Measurements from ENCODE around the gene DHRSX.
"Not testable (repeated sequence)": the region's sequence is repeated elsewhere in the genome, so short reads cannot be mapped to it uniquely, and the experiment has no call there.

The DHRSX gene

DNA sequence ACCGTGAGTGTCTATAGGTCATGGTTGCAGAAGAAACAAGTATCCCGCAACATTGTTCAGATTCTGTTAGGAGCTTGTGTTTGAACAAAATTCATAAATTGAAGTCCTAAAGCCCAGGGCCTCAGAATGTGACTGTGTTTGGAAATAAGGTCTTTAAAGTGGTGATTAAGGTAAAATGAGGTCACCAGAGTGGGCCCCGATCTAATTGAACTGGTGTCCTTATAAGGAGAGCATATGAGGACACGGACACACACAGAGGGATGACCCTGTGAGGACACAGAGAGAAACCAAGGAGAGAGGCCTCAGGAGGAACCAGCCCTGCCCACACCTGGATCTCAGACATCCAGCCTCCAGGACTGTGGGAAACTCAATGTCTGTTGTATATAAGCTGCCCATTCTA, 76.9 kb downstream of the DHRSX start:
- DNase-seq = no peak

DNA sequence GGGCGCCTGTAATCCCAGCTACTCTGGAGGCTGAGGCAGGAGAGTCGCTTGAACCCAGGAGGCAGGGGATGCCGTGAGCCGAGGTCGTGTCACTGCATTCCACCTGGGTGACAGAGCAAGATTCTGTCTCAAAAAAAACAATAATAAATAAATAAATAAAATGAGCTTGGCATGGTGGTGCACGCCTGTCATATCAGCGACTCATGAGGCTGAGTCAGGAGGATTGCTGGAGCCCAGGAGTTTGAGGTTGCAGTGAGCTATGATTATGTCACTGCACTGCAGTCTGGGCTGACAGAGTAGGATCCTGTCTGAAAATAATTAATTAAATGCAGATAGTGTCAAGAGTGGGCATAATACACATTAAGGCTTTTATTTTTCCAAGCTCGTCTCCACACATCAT, 77.5 kb downstream of the DHRSX start:
- no peak for DNase-seq

DNA sequence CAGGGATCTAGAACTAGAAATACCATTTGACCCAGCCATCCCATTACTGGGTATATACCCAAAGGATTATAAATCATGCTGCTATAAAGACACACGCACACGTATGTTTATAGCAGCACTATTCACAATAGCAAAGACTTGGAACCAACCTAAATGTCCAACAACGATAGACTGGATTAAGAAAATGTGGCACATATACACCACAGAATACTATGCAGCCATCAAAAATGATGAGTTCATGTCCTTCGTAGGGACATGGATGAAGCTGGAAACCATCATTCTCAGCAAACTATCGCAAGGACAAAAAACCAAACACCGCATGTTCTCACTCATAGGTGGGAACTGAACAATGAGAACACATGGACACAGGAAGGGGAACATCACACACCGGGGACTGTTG, 81.4 kb downstream of the DHRSX start:
- DNase-seq = not testable (repeated sequence)

DNA sequence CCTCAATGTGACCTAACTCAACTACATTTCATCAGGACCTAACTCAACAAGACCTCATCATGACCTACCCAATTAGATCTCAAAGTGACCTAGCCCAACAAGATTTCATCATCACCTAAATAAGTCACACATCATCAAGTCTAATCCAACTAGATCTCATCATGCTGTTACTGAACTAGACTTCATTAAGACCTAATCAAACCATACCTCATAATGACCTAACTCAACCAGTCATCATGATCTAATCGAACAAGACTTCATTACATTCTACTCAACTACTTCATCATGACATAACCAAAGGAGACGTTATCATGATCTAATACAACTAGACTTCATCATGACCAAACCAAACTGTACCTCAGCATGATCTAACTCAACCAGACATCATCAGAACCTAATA, 82.8 kb downstream of the DHRSX start:
- no peak for DNase-seq

DNA sequence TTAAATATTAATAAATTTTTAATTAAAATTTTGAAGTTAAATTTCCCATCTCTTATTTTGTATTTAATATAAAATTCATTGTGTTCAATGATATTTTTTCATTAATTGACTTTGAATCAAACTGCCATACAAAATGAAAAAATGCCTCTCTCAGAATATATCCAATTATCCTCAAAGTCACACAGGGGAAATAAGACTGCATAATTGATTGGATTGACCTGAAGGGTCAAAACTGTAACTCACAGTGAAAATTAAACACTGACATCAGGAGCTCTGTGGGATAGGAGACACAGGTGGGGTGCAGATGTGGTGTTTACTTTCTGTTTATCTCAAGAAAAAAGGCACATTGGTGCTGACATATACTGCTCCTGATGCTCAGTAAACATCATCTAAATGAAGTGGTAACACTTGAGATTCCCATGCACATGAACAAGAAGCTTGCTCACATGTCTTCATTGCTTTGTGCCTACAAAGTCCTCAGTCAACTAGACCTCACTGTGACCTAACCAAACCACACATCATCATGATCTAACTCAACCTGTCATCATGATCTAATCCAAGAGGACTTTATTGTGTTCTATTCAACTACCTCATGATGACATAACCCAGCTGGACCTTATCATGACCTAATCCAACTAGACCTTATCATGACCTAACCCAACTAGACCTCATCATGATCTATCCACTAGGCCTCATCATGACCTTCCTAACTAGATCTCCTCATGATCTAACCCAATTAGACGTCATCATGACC, 83.7 kb downstream of the DHRSX start:
- DNase-seq = no peak

DNA sequence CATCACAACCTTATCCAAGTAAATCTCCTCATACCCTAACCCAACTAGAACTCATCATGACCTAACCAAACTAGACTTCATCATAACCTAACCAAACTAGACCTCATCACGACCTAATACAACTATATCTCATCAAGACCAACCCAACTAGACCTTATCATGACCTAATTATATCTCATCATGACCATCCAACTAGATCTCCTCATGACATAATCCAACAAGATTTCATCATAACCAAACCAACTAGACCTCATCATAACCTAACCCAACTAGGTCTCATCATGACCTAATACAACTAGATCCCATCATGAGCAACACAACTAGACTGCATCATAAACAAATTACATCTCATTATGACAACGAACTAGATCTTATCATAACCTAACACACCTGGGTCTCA, 86.4 kb downstream of the DHRSX start:
- DNase-seq = no peak

DNA sequence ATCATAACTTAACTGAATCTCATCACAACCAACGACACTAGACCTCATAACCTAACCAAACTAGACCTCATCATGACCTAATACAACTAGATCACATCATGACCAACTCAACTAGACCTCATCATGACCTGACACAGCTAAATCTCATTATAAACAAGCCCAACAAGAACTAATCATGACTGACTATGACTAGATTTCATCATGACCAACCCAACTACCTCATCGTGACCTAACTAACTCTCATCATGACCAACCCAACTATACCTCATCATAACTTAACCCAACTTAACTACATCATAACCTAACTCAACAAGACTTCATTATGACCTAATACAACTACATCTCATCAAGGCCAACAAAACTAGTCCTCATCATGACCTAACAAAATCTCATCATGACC, 86.8 kb downstream of the DHRSX start:
- no peak for DNase-seq

DNA sequence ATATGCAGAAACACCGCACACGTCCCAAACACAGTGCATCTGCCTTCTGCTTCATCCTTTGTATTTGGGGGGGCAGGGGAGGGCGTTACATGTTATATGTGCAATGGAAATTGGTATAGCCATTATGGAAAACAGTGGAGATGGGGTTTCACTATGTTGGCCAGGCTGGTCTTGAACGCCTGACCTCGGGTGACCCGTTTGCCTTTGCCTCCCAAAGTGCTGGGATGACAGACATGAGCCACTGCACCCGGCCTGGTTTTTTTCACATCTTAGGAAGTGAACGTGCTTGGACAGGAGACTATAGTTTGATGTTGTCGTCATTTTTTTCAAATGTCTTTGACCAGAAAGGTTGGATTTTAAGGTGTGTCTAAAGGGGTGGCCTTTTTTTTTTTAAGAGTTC, 88.6 kb downstream of the DHRSX start:
- no peak for DNase-seq

DNA sequence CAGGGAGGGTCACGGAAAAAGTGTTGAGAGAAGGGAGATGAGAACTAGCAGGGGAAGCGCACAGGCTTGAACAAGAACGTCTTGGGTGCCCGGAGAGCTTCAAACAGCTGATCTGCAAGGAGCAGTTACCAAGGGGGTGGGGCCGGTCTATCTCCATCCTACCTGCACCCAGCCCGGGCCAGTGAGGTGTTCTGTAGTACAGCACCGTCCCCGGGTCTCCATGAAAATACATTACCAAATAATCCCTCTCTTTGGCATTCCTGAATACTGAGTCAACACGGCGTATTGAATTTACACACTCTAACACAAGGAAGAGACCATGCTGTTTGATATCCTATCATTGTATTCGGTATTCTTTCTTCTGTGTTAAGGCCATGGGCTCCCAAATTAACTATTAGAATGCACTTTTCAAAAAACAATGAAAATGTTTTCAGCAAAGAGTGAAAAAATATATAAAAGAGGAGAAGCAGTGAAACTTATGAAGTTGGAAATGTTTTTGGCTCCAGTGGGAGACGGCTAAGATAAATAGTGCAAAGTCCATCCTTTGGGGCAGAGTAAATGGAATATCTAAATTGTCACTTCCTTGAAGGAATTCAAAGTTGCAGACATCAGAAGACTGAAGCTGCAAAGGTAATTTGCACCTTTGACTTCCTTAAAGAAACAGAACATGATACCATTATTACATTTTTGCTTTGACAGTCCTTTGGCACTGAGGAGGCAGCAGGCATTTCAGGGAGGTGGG, 90.3 kb downstream of the DHRSX start:
- DNase-seq = no peak

DNA sequence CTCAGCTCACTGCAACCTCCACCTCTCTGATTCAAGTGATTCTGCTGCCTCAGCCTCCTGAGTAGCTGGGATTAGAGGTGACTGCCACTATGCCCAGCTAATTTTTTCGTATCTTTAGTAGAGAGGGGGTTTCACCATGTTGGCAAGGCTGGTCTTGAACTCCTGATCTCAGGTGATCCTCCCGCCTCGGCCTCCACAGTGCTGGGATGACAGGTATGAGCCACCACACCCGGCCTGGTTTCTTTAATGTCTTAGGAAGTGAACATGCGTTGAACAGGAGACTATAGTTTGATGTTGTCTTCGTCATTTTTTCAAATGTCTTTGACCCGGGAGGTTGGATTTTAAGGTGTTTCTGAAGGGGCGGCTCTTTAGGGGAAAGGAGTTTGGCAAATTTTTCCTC, 91.0 kb downstream of the DHRSX start:
- DNase-seq = no peak

DNA sequence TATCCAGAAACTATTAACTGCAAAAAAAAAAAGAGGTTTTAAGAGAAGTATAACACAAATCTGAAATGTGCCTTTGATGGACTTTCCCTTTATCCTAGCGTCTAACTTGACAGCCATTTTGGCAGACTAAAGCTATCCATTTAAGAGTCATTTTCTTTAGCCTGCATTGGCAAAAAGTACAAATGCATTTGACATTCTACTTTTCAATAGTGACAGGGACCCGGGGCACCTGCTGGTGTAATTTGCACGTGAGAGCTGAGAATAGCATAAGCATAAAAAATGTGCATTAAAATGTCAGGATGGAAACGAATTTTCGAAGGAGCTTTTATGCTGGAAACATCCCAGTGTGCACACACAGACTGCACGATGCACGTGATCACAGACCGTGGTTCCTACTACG, 91.9 kb downstream of the DHRSX start:
- DNase-seq = no peak

DNA sequence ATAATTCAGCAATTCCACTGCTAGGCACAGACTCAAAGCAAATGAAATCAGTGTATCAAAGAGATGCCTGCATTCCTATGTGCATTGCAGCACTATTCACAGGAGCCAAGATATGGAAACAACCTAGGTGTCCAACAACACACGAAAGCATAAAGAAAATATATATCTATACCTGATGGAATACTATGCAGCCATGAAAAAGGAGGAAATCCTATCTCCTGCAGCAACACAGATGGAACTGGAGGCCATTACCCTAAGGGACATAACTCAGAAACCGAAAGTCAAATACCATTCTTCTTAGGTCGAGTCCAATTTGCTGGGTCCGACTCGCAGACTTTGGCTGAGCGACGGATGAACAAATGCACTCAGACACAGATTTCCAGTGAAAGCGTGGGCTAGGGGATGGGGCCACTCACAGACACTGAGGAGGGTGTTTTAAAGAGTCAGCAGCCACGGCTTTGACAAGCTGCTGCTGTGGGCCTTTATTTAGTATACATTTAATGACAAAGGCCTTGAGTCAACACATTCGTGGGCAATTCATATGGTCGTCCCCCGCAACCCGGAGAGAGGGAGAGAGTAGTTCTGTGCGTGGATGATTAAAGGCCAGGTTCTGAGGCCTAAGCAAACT, 93.8 kb downstream of the DHRSX start:
- no peak for DNase-seq

DNA sequence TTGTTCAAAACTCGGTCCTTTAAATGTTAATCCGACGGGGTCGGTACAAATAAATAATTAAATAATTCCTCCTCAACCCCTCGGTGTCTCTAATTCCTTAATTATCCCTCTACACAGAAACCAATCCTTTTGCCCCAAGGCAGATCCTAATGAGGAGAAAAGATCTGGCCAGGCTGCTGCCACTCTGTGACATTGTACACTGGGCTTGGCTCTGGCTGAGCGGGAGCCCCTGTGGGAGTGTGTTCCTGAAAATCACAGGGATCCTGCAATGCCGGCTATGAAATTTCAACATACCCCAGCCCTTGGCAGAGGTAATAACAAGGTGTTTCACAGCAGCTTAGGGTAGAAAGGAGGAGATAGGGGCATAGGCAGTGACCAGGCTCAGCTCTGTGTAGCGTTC, 96.0 kb downstream of the DHRSX start:
- DNase-seq = no peak

DNA sequence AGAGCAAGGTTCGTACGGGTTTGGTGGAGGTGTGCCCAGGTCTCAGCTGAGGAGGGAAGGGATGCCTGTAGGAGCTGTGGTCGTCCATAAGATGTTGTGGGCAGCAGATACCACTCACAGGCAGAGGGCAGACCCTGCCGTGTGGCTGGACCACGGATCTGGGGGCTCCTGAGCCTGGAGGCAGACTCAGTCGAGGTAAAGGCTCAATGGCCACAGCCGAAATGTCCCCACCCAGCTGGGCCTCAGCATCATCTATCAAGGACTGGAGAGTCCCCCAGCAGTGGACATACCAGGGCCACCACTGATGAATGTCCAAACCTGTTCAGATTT, 98.5 kb downstream of the DHRSX start:
- no peak for DNase-seq

DNA sequence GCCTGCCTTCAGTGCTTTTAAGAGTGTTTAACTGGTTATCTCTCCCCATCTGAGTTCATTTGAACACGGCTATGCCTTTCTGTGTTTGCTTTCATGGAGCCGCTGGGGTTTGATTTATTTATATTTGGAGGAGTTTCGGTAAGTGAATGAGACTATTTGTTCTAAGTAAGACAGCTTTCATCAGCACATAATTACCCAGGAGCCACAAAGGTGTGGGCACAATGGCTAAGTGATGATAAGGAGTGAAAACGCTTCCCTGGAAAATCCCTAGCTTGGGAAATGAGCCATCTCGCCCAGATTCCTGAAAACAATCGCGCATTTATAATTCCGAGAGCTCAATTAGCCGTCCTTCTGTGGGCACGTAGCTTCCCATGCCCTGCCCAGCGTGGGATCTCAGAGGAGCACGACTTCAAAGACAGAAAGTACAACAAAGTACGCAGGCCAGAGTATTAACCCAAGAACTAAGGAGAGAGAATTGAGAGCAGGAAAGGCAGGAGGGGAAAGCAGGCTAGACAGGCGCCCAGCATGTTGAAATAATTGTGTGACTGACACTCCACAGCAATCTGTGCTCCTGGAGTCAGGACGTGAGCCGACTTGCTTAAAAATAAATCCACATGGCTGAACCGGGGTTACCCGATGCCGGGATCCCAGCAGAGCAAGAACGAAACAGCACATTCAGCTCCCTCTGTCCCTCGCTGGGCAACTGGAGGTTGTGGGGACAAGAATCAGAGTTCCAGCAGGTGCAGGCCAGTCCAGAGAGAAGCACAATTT, 99.0 kb downstream of the DHRSX start:
- no peak for DNase-seq

DNA sequence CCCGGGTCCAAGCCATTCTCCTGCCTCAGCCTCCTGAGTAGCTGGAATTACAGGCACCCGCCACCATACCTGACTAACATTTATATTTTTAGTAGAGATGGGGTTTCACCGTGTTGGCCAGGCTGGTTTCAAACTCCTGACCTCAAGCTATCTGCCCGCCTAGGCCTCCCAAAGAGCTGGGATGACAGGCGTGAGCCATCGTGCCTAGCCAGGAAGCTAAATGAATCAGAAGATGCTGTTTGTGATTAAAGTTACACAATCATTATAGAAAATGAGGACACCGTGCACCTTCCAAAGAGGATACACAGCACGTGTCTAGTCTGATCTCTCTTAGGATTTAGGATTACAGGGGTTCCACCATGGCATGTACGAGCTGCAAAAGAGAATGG, 99.6 kb downstream of the DHRSX start:
- DNase-seq = no peak

DNA sequence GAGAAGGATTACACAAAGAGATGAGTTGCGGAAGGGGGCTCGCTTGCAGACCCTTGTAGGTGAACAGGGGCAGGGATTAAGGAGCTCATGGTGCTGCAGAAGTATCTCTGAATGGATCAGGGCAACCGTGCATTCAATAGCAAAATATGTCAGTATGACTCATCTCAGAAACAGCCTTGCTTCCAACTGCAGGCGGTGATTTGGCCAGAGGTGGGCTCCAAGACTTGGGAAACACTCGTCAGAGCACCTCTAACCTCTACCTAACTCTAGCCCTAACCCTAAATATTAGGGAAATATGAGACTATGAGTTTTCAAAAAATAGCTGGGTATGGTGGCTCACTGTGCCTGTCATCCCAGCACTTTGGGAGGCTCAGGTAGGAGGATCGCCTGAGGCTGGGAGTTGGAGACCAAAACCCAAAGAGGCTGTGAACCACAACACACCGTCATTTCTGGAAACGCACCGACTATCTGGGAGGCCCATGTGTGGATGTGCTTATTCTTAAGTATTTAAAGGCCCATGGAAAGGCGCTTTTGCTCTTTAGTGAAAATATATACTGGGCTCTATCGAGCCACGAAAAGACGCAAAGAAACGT, 102.6 kb downstream of the DHRSX start:
- no peak for DNase-seq

DNA sequence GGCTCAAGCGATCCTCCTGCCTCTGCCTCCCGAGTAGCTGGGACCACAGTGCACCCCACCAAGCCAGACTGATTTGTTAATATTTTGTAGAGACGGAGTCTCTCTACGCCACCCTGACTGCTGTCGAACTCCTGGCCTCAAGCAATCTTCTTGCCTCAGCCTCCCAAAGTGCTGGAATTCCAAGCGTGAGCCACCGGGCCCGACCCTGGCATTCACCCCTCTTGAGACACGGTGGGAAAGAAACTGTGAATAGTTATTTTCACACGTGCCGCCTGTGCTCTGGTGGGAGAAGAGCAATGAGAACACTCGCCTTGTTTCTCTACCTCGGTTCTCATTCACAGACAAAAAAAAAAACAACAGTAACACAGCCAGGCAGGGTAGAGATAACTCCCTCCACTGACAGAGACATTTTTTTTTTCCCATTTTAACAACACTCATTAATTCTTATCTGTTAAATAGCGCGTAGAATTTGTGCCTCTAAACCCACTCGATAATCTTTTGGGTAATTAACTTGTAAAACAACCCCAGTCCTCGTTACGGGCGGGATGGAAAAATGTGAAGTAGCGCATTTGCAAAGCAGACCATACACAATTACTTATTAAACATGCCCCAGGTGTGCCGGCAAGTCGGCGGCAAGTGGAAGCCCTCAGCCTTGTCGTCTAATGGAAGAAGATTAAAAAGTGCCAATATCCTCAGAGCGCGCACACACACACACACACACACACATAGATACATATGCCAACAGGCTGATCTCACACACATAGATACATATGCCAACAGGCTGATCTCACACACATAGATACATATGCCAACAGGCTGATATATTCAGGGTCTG, 103.3 kb downstream of the DHRSX start:
- no peak for DNase-seq

DNA sequence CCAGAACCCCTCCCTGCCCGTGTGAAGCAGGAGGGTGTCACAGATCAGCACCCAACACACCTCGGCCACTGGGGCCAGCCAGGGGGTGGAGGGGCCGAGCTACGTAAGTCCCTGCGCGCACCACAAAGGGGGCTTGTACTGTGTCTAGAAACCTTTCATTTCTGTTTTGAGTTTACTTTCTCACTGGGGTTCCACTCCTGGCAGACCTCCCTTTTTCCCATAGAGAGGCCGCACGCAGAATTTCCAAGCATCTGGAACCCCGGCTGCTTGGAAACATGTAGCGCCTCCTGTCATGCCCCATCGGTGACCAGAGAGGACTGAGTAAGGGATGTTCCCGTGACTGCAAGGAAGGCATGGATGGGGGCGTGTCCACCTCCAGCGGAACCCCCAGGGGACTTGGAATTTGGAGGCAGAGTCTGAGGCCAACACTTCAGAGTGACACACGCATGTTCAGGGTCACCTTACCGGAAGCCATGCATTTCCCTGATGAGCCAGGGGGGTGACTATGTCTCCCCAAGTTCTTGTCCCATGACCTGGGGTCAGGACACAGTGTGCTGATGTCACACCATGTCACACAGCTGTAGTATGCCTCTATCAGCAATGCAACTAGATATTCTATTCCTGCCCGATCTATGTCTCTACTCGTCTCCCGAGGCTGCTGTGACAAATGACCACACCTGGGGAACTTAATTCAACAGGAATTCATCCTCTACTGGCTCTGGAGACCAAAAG, 105.3 kb downstream of the DHRSX start:
- no peak for DNase-seq

DNA sequence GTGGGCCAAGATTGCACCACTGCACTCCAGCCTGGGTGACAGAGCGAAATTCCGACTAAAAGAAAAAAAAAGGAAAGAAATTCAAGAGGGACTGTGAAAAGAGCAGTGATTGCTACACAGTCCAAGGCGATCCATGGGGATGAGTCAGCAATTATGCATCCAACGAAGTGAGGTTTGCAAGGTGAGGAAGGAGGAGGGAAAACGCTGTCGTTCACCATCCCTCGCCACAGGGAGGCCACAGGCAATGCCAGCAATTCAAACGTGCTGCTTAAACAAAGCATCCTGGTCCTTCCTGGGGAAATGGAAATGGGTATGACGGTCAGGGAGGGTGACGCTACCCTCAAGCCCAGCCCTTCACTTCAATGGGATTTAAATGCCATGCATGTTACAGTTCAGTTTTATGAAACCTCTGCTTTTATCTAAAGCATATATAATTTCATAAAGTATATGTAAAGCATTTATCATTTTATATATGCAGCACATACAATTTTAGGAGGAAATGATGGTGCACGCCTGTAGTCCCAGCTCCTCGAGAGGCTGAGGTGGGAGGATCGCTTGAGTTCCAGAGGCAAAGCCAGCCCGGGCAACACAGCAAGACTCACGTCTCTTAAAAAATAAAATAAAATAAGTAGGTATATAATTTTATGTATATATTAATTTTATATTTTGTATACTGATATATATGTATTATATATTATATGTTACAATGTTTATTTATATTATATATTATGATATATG, 108.7 kb downstream of the DHRSX start:
- no peak for DNase-seq

DNA sequence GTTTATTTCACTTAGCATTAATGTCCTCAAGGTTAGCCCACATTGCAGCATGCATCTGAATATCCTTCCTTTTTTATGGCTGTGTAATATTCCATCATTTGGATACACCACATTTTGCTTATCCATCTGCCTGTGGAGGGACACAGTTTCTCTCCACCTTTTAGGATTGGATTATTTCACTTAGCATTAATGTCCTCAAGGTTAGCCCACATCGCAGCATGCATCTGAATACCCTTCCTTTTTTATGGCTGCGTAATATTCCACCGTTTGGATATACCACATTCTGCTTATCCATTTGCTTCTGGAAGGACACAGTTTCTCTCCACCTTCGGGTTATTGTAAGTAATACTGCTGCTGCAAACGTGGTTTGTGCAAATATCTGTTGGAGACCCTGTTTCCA, 110.0 kb downstream of the DHRSX start:
- DNase-seq = no peak
